Measurements from ENCODE around the gene CCDC50. TPM values are rescaled to one million over a fixed set of nuclear protein-coding genes. Genes with fewer than 3 reads are reported as not detected.

Gene CCDC50
- total RNA-seq, 1 donor from 2014 or later: 51.2 TPM

DNA sequence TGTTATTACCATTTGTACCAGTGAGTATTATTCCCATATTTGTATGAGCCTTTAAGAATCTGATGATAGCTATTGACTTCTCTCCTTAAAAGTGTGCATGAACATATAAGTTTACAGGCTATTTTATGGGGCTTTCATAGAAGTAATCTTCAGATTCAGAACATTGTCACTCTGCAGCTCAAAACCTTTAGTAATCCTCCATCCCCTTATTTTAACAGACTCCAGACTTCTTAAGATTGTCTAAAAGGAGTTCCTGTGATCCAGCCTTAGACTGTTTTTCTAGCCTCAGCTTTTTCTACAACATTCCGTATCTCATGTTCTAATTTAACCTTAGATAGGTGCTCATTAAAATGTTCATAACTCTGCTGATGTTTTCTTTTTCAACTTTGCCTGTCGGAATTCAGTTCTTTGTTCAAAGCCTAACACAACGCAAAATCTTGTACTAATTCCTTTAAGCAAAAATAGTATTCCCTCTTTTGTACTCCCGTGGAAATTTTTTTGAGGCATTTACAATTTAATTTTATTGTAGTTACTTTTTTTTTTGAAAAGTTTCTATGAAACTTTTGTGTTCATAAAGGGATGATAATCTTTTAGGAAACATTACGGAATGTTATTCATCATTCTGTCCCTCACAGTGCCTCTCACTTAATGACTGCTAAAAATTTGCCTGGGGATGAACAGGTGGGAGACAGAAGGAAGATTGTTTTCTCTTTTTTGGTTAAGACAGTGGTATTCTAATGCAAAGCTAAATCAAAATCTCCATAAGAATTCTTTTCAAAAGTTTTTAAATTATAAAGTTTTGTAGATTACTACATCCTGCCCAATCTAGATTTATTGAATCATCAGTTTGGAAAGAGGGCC, 39.8 kb downstream of the CCDC50 start:
- H3K9me3 Mint-ChIP-seq: no peaks in the 10 kb centered on the region

DNA sequence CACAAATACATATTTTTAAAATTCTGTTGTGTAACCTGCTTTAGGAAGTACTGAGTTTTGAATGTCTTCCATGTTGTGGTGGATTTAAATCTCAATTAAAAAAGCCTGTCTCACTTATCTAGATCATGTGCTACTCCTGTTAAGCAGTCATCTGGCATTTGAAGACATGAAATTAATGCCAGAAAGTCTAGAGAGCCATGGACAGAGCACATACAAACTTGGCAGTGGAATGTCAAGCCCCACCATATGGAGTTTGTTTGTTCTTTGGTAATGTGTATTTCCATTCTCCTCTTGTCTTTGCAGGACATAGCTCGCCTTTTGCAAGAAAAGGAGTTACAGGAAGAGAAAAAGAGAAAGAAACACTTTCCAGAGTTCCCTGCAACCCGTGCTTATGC, 40.4 kb downstream of the CCDC50 start:
- H3K4me1 Mint-ChIP-seq: no peaks in the 10 kb centered on the region
- no peak overlapping the region for H3K27ac Mint-ChIP-seq
- no peaks in the 10 kb centered on the region for H3K79me2 ChIP-seq (ENCODE audit: low read depth)
- no peaks in the 10 kb centered on the region for H3F3A ChIP-seq (ENCODE audit: low read depth)
- H3K27ac ChIP-seq: no peak overlapping the region
- no peak overlapping the region for H2AFZ ChIP-seq (replicated peaks)
- H3K27me3 ChIP-seq: no peaks in the 10 kb centered on the region
- H3K9me3 Mint-ChIP-seq: no peaks in the 10 kb centered on the region
- H3K27me3 Mint-ChIP-seq (ENCODE audit: insufficient read depth, low read depth): no peaks in the 10 kb centered on the region
- no peaks in the 10 kb centered on the region for H3K9me3 ChIP-seq (ENCODE audit: low read depth)
- TF ChIP-seq, protein P1, sequence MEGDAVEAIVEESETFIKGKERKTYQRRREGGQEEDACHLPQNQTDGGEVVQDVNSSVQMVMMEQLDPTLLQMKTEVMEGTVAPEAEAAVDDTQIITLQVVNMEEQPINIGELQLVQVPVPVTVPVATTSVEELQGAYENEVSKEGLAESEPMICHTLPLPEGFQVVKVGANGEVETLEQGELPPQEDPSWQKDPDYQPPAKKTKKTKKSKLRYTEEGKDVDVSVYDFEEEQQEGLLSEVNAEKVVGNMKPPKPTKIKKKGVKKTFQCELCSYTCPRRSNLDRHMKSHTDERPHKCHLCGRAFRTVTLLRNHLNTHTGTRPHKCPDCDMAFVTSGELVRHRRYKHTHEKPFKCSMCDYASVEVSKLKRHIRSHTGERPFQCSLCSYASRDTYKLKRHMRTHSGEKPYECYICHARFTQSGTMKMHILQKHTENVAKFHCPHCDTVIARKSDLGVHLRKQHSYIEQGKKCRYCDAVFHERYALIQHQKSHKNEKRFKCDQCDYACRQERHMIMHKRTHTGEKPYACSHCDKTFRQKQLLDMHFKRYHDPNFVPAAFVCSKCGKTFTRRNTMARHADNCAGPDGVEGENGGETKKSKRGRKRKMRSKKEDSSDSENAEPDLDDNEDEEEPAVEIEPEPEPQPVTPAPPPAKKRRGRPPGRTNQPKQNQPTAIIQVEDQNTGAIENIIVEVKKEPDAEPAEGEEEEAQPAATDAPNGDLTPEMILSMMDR (IDR thresholded peaks at IDR 0.05): no peak
- TF ChIP-seq EZH2 (IDR thresholded peaks at IDR 0.05) (no peak), EZH2phosphoT487 (IDR thresholded peaks at IDR 0.05) (no peak)
- H3K36me3 ChIP-seq: no peaks in the 10 kb centered on the region
- H3K4me2 ChIP-seq: no peak overlapping the region
- no peak overlapping the region for H3K4me3 ChIP-seq
- no peak overlapping the region for H3K4me3 Mint-ChIP-seq
- H3K4me1 ChIP-seq: no peaks in the 10 kb centered on the region
- no peaks in the 10 kb centered on the region for H4K20me1 ChIP-seq (ENCODE audit: low read depth)
- H3K9ac ChIP-seq: no peak overlapping the region
- no peak for DNase-seq (ENCODE audit: low spot score)
- H3K36me3 Mint-ChIP-seq: peaks cover 19% of the 10 kb centered on the region

More for the DNA sequence above, 39.8 kb downstream of the CCDC50 start:
- Histone ChIP-seq H3K9ac (no peak overlapping the region), H3K79me2 (ENCODE audit: low read depth) (no peaks in the 10 kb centered on the region), H3F3A (ENCODE audit: low read depth) (no peaks in the 10 kb centered on the region), H3K27me3 (no peaks in the 10 kb centered on the region), H3K4me1 (no peaks in the 10 kb centered on the region), H4K20me1 (ENCODE audit: low read depth) (no peaks in the 10 kb centered on the region), H3K27ac (no peak overlapping the region), H2AFZ (replicated peaks) (no peak overlapping the region), H3K4me2 (no peak overlapping the region), H3K9me3 (ENCODE audit: low read depth) (no peaks in the 10 kb centered on the region), H3K4me3 (no peak overlapping the region), H3K36me3 (no peaks in the 10 kb centered on the region)
- peaks cover 19% of the 10 kb centered on the region for H3K36me3 Mint-ChIP-seq
- TF ChIP-seq, protein P1 (IDR thresholded peaks at IDR 0.05): no peak
- TF ChIP-seq EZH2 (IDR thresholded peaks at IDR 0.05) (no peak), EZH2phosphoT487 (IDR thresholded peaks at IDR 0.05) (no peak)
- no peaks in the 10 kb centered on the region for H3K27me3 Mint-ChIP-seq (ENCODE audit: insufficient read depth, low read depth)
- H3K4me1 Mint-ChIP-seq: no peaks in the 10 kb centered on the region
- H3K4me3 Mint-ChIP-seq: no peak overlapping the region
- no peak for DNase-seq (ENCODE audit: low spot score)
- no peak overlapping the region for H3K27ac Mint-ChIP-seq

DNA sequence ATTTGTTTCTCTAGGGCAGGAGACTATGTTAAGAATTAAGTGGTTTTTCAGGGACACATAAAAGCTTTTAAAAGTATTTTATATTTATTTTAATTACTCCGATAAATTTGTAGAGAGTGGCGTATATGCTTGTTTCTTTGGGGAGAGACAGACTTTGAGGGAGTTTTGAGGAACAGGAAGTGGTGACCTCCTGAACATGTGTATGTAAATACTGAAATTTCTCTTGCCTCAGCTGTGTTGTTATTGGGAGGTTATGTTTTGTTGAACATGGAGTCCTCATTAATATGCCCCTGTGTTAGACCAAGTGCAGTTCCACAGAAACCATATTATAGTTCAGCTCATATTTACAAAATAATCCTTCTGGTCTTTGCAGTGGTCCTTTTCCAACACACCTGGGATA, 42.9 kb downstream of the CCDC50 start:
- H3K27ac ChIP-seq: no peak overlapping the region
- DNase-seq (ENCODE audit: low spot score): no peak
- Mint-ChIP-seq H3K4me1 (peaks cover 5% of the 10 kb centered on the region), H3K27me3 (ENCODE audit: insufficient read depth, low read depth) (no peaks in the 10 kb centered on the region), H3K36me3 (peaks cover 30% of the 10 kb centered on the region), H3K9me3 (no peaks in the 10 kb centered on the region), H3K4me3 (no peak overlapping the region), H3K27ac (no peak overlapping the region)
- H3F3A ChIP-seq (ENCODE audit: low read depth): no peaks in the 10 kb centered on the region
- no peaks in the 10 kb centered on the region for H3K36me3 ChIP-seq
- H3K4me1 ChIP-seq: no peaks in the 10 kb centered on the region
- no peak overlapping the region for H3K4me2 ChIP-seq
- H3K4me3 ChIP-seq: no peak overlapping the region
- H3K9ac ChIP-seq: no peak overlapping the region
- TF ChIP-seq EZH2phosphoT487 (IDR thresholded peaks at IDR 0.05) (no peak), EZH2 (IDR thresholded peaks at IDR 0.05) (no peak)
- TF ChIP-seq, protein P1 (IDR thresholded peaks at IDR 0.05): no peak
- H3K9me3 ChIP-seq (ENCODE audit: low read depth): no peaks in the 10 kb centered on the region
- H2AFZ ChIP-seq (replicated peaks): no peak overlapping the region
- no peaks in the 10 kb centered on the region for H3K27me3 ChIP-seq
- no peaks in the 10 kb centered on the region for H3K79me2 ChIP-seq (ENCODE audit: low read depth)
- no peaks in the 10 kb centered on the region for H4K20me1 ChIP-seq (ENCODE audit: low read depth)

Measured in neural progenitor cell (in vitro differentiated cells).